UCSD-AML1 (cell line): Measurements from ENCODE around the gene SATL1.
A peak's percentile ranks its signal among the peaks of the same experiment; 100 is the strongest.
"Not testable (repeated sequence)": the region's sequence is repeated elsewhere in the genome, so short reads cannot be mapped to it uniquely, and the experiment has no call there.

ENCODE experiments used
- DNase-seq: peaks from one replicate; lab custom pipeline; 2025; ENCODE audit not compliant: unreplicated experiment; lab: John Stamatoyannopoulos, UW

The SATL1 gene

DNA sequence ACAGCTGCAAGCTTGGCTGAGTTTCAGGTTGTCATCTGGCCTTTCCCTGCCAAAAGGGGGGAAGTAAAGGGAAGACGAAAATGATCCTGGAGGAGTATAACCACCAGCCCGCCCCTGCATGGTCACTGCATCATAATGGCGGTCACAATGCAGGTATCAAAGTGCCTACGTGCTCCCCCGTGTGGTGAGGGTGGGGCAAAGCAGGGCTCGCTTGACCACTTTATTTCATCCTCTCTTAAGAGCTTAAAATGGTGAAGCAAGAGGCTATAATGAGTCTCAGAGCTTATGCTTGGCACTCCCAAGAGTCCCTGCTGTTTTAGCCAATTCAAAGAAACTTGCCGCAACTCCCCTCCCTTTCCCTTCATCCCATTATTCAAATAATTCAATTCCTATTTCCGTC is 134.3 kb downstream of the SATL1 start:
- DNase-seq, result peak; percentile 9

DNA sequence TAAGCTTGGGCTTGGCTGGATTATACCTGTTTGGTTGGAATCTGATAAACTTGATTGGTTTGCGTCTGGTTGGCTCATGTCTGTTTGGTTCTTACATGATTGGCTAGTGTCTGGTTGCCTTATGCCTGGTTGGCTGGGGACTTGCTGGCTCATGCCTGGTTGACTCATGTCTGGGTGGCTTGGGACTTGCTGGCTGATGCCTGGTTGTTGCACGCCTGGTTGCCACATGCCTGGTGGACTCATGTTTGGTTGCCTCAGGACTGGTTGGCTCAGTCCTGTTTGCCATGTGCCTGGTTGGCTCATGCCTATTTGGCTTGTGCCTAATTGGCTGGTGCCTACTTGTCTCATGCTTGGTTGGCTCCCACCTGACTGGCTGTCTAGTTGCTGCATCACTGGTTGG is 135.4 kb downstream of the SATL1 start:
- DNase-seq, result no peak

DNA sequence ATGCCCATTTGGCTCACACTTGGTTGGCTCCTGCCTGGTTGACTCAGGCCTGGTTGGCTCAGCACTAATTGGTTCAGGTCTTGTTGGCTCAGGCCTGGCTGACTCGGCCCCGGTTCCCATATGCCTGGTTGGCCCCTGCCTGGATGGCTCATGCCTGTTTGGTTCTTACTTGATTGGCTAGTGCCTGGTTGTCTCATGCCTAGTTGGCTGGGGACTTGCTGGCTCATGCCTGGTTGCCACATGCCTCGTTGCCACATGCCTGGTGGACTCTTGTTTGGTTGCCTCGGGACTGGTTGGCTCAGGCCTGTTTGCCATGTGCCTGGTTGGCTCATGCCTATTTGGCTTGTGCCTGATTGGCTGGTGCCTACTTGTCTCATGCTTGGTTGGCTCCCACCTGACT is 136.2 kb downstream of the SATL1 start:
- DNase-seq, result no peak

DNA sequence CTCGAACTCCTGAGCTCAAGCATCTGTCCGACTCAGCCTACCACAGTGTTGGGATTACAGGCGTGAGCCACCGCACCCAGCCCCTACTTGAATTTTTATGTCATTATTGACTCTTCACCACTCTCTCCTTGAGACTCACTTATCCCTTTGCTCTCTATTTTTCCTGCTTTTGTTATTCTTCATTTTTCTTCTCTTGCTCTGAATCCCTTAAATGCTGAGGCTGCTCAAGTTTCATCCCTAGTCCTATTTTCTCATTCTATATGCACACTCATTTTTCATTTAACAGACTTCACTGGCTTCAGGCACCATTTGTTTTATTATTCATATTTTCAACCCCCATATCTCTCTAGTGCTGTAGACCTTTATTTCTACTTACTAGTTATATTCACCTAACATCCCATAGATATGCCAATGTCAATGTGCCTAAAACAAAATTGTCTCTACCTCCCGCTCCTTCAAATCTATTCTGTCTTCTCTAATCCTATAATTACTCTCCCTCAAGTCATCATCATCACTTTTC is 154.2 kb downstream of the SATL1 start:
- no peak for DNase-seq

DNA sequence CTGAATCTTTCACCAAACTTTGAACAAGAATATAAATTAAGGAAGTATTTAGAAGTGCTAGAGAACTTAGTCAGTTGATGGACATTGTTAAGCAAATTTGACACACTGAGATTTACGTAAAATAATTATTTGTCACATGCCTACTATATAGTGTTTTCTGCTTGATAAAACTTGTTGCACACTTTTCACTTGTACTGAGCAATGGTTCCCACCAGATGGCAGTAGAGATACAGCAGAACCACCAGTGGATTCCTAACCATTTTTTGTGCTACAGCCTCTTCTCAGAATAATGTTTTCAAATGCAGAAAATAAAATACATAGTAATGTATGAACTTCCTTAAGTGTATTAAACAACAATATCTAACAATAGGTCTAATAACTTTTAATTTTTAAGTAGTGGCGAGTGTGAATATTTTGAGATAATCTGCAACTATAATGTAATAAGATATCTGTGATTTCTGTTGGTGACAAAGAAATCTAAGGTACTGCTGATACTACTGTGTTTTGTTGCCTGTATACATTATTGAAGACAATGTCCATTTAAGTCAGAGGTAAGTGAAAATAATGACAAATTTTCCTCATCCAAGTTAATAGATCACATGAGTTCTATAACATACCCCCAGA is 158.7 kb downstream of the SATL1 start:
- DNase-seq, result no peak

DNA sequence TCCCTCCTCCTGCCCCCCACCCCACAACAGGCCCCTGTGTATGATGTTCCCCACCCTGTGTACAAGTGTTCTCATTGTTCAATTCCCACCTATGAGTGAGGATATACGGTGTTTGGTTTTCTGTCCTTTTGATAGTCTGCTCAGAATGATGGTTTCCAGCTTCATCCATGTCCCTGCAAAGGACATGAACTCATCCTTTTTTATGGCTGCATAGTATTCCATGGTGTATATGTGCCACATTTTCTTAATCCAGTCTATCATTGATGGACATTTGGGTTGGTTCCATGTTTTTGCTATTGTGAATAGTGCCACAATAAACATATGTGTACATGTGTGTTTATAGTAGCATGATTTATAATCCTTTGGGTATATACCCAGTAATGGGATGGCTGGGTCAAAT is 166.3 kb downstream of the SATL1 start:
- not testable (repeated sequence) for DNase-seq

DNA sequence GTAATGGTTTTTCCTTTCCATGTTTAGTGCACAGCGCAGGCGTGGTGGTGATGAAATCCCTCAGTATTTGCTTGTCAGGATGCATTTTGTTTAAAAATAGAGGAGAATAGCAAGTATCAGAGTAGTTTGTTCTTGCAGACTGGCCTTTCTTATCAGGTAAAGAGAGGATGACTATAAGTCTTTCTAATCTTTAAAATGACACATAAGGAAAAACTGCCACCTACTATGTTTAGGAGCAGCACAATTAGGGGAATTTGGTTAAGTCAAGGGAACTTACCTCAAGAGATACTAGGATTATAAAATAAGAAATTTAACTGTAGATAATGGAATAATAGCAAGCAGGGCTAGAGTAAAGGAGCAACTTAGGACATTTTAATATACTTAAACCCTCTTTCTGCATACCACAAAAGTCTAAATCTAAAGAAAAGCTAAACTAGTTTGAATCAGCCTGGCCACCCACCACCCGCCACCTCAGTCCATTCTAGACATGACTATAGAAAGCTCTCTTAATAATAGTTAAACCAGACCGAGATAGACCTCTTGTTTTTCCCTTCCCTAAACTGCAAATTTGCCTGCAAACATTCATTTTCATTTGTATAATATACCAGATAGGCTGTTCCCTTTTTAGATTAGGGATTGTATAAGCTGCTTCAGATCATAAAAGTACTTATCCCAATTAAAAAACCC is 177.9 kb downstream of the SATL1 start:
- DNase-seq, result no peak

DNA sequence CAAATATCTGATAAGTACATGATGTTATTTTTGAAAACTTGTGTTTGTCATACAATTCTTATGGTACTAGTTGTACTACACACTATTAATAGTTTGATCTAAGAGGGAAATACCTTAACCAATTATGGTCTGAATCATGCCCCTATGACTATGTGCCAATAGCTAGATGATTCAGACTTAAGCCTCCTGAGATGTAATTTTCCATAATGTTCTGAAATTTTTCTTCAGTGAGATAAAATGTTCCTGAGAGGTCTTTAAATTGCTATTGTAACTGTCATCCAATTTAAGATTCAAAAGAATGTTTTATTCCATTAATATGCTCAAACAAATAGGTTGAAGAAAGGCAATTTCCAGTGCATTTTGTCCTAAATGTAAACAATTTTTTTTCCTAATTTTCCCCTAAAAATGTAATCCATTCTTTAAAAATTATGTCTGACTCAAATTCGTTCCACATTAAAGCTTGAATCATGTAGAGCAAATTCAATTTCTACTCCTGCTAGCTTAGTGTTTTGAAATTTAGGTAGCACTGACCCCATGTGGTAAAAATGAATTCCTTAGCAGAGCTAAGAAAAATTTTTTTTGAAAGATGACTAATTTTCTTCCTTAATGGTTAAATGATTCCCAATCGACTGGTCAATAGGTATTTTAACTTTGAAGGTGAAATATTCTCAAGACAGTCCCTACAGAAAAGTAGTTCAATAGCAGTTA is 190.8 kb downstream of the SATL1 start:
- no peak for DNase-seq

DNA sequence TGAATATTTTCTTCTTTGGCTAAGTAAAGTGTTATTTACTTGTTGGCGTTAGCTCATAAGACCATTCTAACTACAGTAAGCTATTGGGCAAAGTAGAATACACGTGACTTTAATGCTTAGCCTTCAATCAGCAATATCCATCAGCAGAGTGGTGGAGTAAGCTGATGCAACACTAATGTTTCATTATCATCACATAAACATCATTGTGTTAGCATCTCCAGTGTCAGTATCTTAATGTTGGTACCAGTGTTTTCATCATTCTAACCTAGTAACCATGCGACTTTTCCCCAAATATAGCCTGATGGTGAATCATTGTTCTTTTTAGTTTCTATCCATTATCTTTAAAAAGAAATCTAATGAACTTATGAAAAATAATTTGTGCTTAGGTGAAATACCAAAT is 191.4 kb downstream of the SATL1 start:
- no peak for DNase-seq

DNA sequence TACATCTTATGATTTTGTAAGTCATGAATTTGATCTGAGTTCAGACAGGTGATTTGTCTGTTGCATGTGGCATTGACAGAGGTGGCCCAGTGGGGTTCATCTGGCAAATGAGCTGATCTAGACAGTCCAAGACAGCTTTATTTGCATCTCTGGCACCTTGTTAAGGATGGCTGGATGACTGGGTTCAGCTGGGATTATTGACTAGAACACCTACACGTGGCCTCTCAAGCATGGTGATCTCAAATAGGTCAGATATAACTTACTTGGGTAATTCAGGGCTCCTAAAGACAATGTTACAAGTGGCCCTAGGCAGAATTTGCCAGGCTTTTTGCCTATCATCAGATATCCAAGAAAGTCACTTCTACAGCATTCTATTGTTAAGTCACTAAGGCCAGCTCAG is 192.0 kb downstream of the SATL1 start:
- DNase-seq, result no peak
